ENCODE measurements around the gene ATP10A. TPM values are rescaled to one million over a fixed set of nuclear protein-coding genes. Genes with fewer than 3 reads are reported as not detected.
A peak's percentile ranks its signal among the peaks of the same experiment; 100 is the strongest.
"Not testable (repeated sequence)": the region's sequence is repeated elsewhere in the genome, so short reads cannot be mapped to it uniquely, and the experiment has no call there.

The ATP10A gene
- total and polyA plus RNA-seq, 3 experiments from 2014 or later: 8.2 to 28.9 (median 24.0) TPM

DNA sequence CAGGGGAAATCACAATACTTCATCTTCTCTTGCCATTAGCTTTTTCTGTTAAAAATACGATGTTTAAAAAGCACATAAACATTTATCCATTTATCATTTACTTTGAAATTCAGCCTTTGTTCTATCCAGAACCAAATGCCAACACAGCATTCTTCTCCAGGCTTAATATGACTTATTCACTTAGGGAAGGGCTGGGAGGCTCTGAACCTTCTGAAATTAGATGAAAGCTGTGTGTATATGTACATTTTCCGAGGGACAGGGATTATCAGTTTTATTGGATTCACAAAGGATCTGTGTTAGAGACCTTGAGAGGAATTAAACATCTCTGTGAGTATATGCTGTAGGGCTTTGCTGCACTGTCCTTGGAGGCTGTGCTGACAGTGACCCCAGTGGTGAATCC lies 213.7 kb downstream of the ATP10A start:
- Mint-ChIP-seq H3K4me1 (no peaks in the 10 kb centered on the region), H3K36me3 (no peaks in the 10 kb centered on the region), H3K27me3 (peaks cover 5 to 24% of the 10 kb centered on the region in 2 donors), H3K9me3 (no peaks in the 10 kb centered on the region), H3K27ac (no peak overlapping the region), H3K4me3 (no peak overlapping the region)
- ChIA-PET POLR2A (no interaction called here), CTCF (no interaction called here)
- Histone ChIP-seq H3K4me3 (ENCODE audit: low read length) (no peak overlapping the region), H3K36me3 (ENCODE audit: insufficient read depth, low read length) (no peaks in the 10 kb centered on the region), H3K27me3 (ENCODE audit: insufficient read depth, low read length, poor library complexity, severe bottlenecking) (no peaks in the 10 kb centered on the region), H3K27ac (ENCODE audit: low read depth, low read length) (no peak overlapping the region), H3K4me1 (ENCODE audit: insufficient read depth, low read length) (no peaks in the 10 kb centered on the region), H3K9me3 (ENCODE audit: low read length) (no peaks in the 10 kb centered on the region)
- DNase-seq: no peak

DNA sequence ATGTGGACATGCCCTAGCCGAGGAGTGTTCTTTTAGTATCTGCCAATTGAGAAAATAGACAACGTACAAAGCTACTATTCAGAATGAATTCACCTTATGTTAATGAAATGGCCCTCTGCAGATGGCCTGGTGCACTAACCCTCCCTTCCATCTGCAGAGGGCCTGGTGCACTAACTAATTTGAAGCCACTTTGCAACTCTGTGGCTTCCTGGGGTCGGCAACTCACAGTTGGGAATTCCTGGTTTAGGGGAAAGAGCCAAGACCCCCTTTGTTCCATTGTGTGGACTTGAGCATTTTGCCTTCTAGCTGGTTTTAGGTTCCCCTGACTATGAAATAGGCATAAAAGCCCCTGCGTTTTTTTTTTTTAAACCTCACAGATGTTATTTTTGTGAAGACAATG lies 220.0 kb downstream of the ATP10A start:
- Mint-ChIP-seq H3K4me3 (no peak overlapping the region), H3K27me3 (peaks cover 8 to 41% of the 10 kb centered on the region in 2 donors), H3K36me3 (no peaks in the 10 kb centered on the region), H3K27ac (no peak overlapping the region), H3K9me3 (peaks cover 0 to 3% (median 0%) of the 10 kb centered on the region in 5 donors), H3K4me1 (no peaks in the 10 kb centered on the region)
- ChIA-PET POLR2A (no interaction called here), CTCF (no interaction called here)
- Histone ChIP-seq H3K9me3 (ENCODE audit: low read length) (no peaks in the 10 kb centered on the region), H3K36me3 (ENCODE audit: insufficient read depth, low read length) (no peaks in the 10 kb centered on the region), H3K4me1 (ENCODE audit: insufficient read depth, low read length) (no peaks in the 10 kb centered on the region), H3K27me3 (ENCODE audit: insufficient read depth, low read length, poor library complexity, severe bottlenecking) (no peaks in the 10 kb centered on the region), H3K4me3 (ENCODE audit: low read length) (no peak overlapping the region), H3K27ac (ENCODE audit: low read depth, low read length) (no peak overlapping the region)
- no peak for DNase-seq

DNA sequence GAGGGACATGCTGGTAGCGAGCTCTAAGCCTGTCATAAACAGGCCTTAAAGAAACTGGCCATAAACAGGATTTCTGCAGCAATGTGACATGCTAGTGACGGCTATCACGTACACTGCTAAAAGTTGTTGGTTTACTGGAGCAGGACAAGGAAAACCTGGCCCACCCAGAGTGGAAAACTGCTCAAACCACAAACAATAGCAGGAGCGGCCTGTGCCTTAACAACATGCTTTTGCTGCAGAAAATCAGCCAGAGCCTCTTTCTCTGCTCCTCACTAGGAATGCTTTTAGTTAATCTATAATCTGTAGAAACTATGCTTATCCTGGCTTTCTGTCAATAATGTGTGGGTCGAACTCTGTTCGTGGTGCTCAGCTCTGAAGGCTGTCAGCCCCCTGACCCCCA lies 221.4 kb downstream of the ATP10A start:
- Histone ChIP-seq H3K4me1 (ENCODE audit: insufficient read depth, low read length) (no peaks in the 10 kb centered on the region), H3K27me3 (ENCODE audit: insufficient read depth, low read length, poor library complexity, severe bottlenecking) (no peaks in the 10 kb centered on the region), H3K36me3 (ENCODE audit: insufficient read depth, low read length) (no peaks in the 10 kb centered on the region), H3K4me3 (ENCODE audit: low read length) (no peak overlapping the region), H3K9me3 (ENCODE audit: low read length) (no peaks in the 10 kb centered on the region), H3K27ac (ENCODE audit: low read depth, low read length) (no peak overlapping the region)
- POLR2A ChIA-PET: no interaction called here
- Mint-ChIP-seq H3K36me3 (no peaks in the 10 kb centered on the region), H3K27ac (no peak overlapping the region), H3K9me3 (peaks cover 0 to 3% (median 0%) of the 10 kb centered on the region in 5 donors), H3K4me3 (no peak overlapping the region), H3K4me1 (no peaks in the 10 kb centered on the region), H3K27me3 (peaks cover 7 to 33% of the 10 kb centered on the region in 2 donors)
- no peak for DNase-seq
- CTCF ChIA-PET: no interaction called here

DNA sequence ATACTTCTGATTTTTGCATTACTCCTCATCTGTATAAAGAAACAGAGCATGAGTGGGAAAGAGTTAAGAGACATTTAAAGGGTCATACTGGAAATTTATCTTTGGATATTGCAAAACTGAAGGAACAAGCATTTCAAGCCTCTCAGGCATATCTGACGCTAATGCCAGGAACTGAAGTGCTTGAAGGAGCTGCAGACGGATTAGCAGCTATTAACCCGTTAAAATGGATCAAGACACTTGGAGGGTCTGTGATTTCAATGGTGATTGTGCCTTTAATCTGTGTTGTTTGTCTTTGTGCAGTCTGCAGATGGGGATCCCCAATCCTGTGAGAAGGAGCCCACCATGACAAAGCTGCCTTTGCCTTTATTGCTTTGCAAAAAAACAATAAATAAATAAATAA lies 221.8 kb downstream of the ATP10A start:
- no peak for DNase-seq
- H3K4me3 ChIP-seq (ENCODE audit: low read length): no peak overlapping the region
- peaks cover 0 to 3% (median 0%) of the 10 kb centered on the region in 5 donors for H3K9me3 Mint-ChIP-seq
- H3K27me3 Mint-ChIP-seq: peaks cover 7 to 33% of the 10 kb centered on the region in 2 donors
- no peak overlapping the region for H3K27ac Mint-ChIP-seq
- no peaks in the 10 kb centered on the region for H3K36me3 ChIP-seq (ENCODE audit: insufficient read depth, low read length)
- H3K27ac ChIP-seq (ENCODE audit: low read depth, low read length): no peak overlapping the region
- no peak overlapping the region for H3K4me3 Mint-ChIP-seq
- H3K4me1 ChIP-seq (ENCODE audit: insufficient read depth, low read length): no peaks in the 10 kb centered on the region
- H3K36me3 Mint-ChIP-seq: no peaks in the 10 kb centered on the region
- H3K4me1 Mint-ChIP-seq: no peaks in the 10 kb centered on the region
- H3K9me3 ChIP-seq (ENCODE audit: low read length): no peaks in the 10 kb centered on the region
- ChIA-PET POLR2A (no interaction called here), CTCF (no interaction called here)
- no peaks in the 10 kb centered on the region for H3K27me3 ChIP-seq (ENCODE audit: insufficient read depth, low read length, poor library complexity, severe bottlenecking)

DNA sequence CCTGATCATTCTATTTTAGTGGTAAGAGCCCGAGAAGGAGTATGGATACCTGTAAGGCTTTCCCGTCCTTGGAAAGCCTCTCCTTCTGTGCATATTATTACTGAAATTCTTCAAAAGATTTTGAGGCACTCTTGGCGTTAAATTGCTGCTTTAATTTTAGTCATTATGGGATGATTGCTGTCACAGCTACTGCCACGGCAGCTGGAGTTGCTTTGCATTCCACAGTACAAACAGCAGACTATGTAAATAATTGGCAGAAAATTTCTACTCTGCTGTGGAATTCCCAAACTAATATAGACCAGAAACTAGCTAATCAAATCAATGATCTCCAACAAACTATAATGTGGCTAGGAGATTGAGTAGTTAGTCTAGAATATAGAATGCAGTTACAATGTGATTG lies 222.2 kb downstream of the ATP10A start:
- H3K9me3 Mint-ChIP-seq; H3K4me1 Mint-ChIP-seq; H3K9me3 ChIP-seq (ENCODE audit: low read length); DNase-seq; H3K36me3 ChIP-seq (ENCODE audit: insufficient read depth, low read length); H3K4me1 ChIP-seq (ENCODE audit: insufficient read depth, low read length); H3K4me3 Mint-ChIP-seq; POLR2A ChIA-PET; H3K27ac ChIP-seq (ENCODE audit: low read depth, low read length); H3K27ac Mint-ChIP-seq; H3K27me3 ChIP-seq (ENCODE audit: insufficient read depth, low read length, poor library complexity, severe bottlenecking); H3K36me3 Mint-ChIP-seq; CTCF ChIA-PET; H3K4me3 ChIP-seq (ENCODE audit: low read length): not testable (repeated sequence)
- peaks cover 7 to 29% of the 10 kb centered on the region in 2 donors for H3K27me3 Mint-ChIP-seq

DNA sequence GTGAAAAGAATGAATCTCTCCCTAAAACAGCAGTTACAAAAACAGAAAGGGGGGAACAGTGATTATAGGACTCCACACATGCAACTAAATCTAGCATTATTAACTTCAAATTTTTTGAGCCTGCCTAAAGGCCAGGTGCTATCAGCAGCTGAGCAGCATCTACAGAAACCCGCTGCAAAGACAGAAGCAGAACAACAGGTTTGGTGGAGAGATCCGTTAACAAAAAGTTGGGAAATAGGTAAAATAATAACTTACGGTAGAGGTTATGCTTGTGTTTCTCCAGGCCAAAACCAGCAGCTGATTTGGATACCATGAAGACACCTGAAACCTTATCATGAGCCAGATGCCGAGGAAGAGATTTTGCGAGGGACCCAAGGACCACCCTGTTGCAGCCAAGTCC lies 222.7 kb downstream of the ATP10A start:
- CTCF ChIA-PET: no interaction called here
- H3K9me3 ChIP-seq (ENCODE audit: low read length): no peaks in the 10 kb centered on the region
- Mint-ChIP-seq H3K27ac (no peak overlapping the region), H3K36me3 (no peaks in the 10 kb centered on the region), H3K4me3 (peak overlapping the region in 1 of 7 donors; percentile 5), H3K4me1 (no peaks in the 10 kb centered on the region), H3K9me3 (peaks cover 0 to 3% (median 0%) of the 10 kb centered on the region in 5 donors), H3K27me3 (peaks cover 6 to 25% of the 10 kb centered on the region in 2 donors)
- H3K27ac ChIP-seq (ENCODE audit: low read depth, low read length): no peak overlapping the region
- no peaks in the 10 kb centered on the region for H3K36me3 ChIP-seq (ENCODE audit: insufficient read depth, low read length)
- no peaks in the 10 kb centered on the region for H3K4me1 ChIP-seq (ENCODE audit: insufficient read depth, low read length)
- no peak for DNase-seq
- POLR2A ChIA-PET: no interaction called here
- no peaks in the 10 kb centered on the region for H3K27me3 ChIP-seq (ENCODE audit: insufficient read depth, low read length, poor library complexity, severe bottlenecking)
- no peak overlapping the region for H3K4me3 ChIP-seq (ENCODE audit: low read length)

DNA sequence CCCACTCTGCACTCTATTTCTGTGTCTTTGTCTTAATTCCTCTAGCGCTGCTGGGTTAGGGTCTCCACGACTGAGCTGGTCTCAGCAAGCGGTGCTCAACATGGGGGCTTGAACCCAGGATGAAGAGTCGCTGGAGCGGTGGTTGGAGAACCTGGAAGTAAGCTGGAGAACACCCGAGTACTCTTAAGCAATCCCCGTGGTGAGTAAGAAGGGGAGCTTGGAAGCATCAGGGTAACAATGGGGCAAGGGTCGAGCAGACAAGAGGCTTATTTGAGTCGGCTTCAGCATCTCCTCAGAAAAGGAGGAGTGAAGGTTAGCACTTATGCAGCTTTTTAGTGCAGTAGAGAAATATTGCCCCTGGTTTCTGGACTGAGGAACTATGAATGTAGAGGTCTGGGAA lies 226.6 kb downstream of the ATP10A start:
- H3K36me3 ChIP-seq (ENCODE audit: insufficient read depth, low read length); POLR2A ChIA-PET; H3K27ac Mint-ChIP-seq; H3K4me1 ChIP-seq (ENCODE audit: insufficient read depth, low read length); DNase-seq; H3K27ac ChIP-seq (ENCODE audit: low read depth, low read length); H3K4me1 Mint-ChIP-seq; CTCF ChIA-PET; H3K4me3 Mint-ChIP-seq; H3K9me3 ChIP-seq (ENCODE audit: low read length); H3K36me3 Mint-ChIP-seq; H3K9me3 Mint-ChIP-seq; H3K27me3 ChIP-seq (ENCODE audit: insufficient read depth, low read length, poor library complexity, severe bottlenecking); H3K27me3 Mint-ChIP-seq; H3K4me3 ChIP-seq (ENCODE audit: low read length): not testable (repeated sequence)

DNA sequence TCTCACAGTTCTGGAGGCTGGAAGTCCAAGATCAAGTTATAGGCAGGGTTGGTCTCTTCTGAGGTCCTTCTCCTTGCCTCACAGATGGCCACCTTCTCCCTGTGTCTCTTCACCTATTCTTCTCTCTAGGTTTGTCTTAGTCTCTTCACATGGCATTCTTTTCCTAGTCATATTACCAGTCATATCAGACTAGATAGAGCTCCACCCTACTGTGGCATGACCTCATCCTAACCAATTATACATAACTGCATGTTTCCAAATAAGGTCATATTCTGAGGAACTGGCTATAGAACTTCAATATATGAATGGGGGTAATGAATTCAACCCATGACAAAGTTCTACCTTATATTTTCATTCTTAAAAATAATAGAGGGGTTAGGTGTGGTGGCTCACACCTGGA lies 227.9 kb downstream of the ATP10A start:
- Mint-ChIP-seq H3K4me1 (no peaks in the 10 kb centered on the region), H3K27ac (no peak overlapping the region)
- POLR2A ChIA-PET: no interaction called here

DNA sequence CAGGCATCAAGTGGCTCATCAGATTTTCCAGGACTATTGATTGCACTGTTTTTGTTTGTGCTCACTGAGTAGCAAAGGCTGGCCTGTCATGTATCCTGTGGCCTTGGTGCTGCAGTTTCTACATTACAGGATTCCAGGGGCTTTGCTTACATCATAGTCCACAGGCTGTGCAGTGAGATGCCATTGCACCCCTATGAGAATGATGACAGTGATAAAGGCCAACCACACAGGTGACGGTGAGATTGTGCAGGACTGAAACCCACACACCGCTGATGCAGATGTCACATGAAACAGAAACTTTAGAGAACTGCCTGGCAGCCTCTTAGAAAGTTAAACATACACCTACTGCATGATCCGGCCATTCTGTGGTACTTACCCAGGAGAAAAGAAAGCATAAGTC lies 229.3 kb downstream of the ATP10A start:
- Mint-ChIP-seq H3K36me3 (no peaks in the 10 kb centered on the region), H3K9me3 (peaks cover 0 to 6% (median 2%) of the 10 kb centered on the region in 5 donors), H3K27me3 (peaks cover 3 to 9% of the 10 kb centered on the region in 2 donors), H3K27ac (no peak overlapping the region), H3K4me1 (no peaks in the 10 kb centered on the region), H3K4me3 (no peak overlapping the region)
- Histone ChIP-seq H3K27ac (ENCODE audit: low read depth, low read length) (no peak overlapping the region), H3K9me3 (ENCODE audit: low read length) (no peaks in the 10 kb centered on the region), H3K4me3 (ENCODE audit: low read length) (no peak overlapping the region), H3K27me3 (ENCODE audit: insufficient read depth, low read length, poor library complexity, severe bottlenecking) (no peaks in the 10 kb centered on the region), H3K36me3 (ENCODE audit: insufficient read depth, low read length) (no peaks in the 10 kb centered on the region), H3K4me1 (ENCODE audit: insufficient read depth, low read length) (no peaks in the 10 kb centered on the region)
- DNase-seq: no peak
- CTCF ChIA-PET: no interaction called here
- POLR2A ChIA-PET: no interaction called here

More for the DNA sequence above, 227.9 kb downstream of the ATP10A start:
- H3K27me3 ChIP-seq (ENCODE audit: insufficient read depth, low read length, poor library complexity, severe bottlenecking): no peaks in the 10 kb centered on the region
- H3K4me3 Mint-ChIP-seq: no peak overlapping the region
- no peak overlapping the region for H3K4me3 ChIP-seq (ENCODE audit: low read length)
- peaks cover 3 to 8% of the 10 kb centered on the region in 2 donors for H3K27me3 Mint-ChIP-seq
- no peaks in the 10 kb centered on the region for H3K4me1 ChIP-seq (ENCODE audit: insufficient read depth, low read length)
- DNase-seq: no peak
- no peaks in the 10 kb centered on the region for H3K9me3 ChIP-seq (ENCODE audit: low read length)
- no peaks in the 10 kb centered on the region for H3K36me3 ChIP-seq (ENCODE audit: insufficient read depth, low read length)
- no peaks in the 10 kb centered on the region for H3K36me3 Mint-ChIP-seq
- CTCF ChIA-PET: interaction anchor here (1.2 kb wide), 1 partner anchor 27 kb away, joined by 3 read pairs; no protein-coding TSS in a partner anchor
- no peak overlapping the region for H3K27ac ChIP-seq (ENCODE audit: low read depth, low read length)
- peaks cover 0 to 2% (median 0%) of the 10 kb centered on the region in 5 donors for H3K9me3 Mint-ChIP-seq
